ENCODE measurements around the gene NUP93.
"Not testable (repeated sequence)": the region's sequence is repeated elsewhere in the genome, so short reads cannot be mapped to it uniquely, and the experiment has no call there.

NUP93 gene

DNA sequence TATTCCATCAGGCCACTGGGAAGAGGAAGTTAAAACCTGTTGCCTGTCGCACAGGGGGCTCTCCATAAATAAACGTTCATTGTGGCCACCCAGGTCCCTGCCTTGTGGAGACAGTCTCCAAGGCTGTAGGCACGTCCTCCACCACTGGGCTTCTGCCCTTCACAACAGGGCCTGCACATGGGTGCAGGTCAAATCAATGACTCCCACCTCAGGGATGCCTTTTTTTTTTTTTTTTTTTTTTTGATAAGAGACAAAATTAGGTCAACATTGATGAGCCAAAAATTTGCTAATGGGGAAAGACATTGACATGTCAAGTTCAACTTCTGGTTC is 122.4 kb downstream of the NUP93 start:
- no peak for DNase-seq

DNA sequence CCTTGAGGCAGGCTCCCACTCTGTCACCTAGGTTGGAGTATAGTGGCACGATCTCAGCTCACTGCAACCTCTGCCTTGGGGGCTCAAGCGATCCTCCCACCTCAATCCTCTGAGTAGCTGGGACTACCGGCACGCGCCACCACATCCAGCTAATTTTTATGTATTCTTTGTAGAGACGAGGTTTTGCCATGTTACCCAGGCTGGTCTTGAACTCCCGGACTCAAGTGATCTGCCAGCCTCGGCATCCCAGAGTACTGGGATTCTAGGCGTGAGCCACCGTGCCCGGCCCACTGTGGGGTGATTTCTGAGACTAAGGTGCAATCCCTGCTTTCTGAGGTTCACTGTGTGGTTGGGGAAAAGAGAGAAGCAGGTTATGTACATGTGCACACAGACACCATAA is 123.0 kb downstream of the NUP93 start:
- DNase-seq, result no peak

GRCh38 chr16:56855201-56855600 is 125.3 kb downstream of the NUP93 start:
- DNase-seq, result no peak

GRCh38 chr16:56855946-56856345 is 126.0 kb downstream of the NUP93 start:
- DNase-seq, result no peak

GRCh38 chr16:56856876-56857447 is 127.0 kb downstream of the NUP93 start:
- no peak for DNase-seq

DNA sequence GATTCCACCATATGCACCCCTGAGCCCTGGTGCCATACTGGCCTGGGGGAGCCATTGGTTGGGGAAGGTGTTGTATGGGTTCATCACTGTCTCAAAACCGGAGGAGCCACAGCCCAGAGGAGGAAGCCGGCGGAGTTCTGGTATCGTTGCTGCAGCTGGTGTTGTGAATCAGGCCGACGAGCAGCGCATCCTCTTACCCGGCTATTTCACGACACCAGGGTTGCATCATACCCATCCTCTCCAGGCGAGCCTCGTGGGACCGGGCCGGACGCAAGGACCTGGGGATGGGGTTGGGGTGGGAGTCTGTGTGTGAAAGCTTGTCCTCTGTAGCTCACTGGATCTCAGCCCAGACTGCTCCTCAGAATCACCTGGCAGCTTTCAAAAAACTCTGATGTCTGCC is 128.4 kb downstream of the NUP93 start:
- DNase-seq, result no peak

DNA sequence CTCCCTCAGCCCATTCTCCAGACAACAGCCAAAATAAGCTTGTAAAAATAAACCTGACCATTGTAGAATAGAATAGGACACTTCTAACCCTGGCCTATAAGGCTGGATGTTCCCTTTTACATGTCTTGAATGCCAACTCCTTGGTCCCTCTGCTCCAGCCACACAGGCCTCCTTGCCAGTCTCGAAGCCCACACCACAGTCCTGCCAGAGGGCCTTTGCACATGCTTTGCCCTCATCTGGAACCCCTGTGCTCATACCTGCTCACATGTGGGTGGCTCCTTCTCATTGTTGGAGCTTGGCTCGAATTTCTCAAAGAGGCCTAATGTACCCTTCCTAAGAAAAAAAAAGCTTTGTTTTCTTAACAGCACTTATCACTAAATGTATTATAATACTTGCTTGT is 129.7 kb downstream of the NUP93 start:
- no peak for DNase-seq

- DNase-seq, result peak in 1 of 4 experiments; percentile 27
These were observed 130.5 kb downstream of the NUP93 start for GRCh38 chr16:56860226-56861020.

DNA sequence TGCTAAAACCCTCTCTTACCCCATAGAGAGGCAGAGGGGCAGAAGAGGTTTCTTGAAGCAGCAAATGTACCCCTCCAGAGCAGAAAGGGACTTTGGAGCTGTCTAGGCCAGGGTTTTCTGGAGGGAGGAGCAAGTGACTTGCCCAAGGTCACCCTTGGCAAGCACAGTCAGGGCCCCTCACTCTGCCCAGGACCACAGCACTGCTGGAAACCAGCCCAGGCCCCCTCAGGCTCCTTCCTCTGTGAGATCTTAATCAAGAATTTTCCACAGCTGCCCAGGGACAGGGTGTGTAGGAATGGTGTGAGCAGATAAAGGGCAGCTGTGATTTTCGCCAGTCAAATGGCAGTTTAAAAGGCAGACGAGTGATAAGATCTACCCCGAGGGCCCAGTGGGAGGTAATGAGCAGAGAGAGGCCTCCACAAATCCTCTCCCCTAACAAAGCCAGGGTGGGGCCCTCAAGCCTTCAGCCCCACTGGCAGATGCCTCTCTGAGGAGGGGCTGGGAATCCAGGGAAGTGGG is 131.2 kb downstream of the NUP93 start:
- no peak for DNase-seq

GRCh38 chr16:56861756-56862155 is 131.8 kb downstream of the NUP93 start:
- DNase-seq, result no peak

DNA sequence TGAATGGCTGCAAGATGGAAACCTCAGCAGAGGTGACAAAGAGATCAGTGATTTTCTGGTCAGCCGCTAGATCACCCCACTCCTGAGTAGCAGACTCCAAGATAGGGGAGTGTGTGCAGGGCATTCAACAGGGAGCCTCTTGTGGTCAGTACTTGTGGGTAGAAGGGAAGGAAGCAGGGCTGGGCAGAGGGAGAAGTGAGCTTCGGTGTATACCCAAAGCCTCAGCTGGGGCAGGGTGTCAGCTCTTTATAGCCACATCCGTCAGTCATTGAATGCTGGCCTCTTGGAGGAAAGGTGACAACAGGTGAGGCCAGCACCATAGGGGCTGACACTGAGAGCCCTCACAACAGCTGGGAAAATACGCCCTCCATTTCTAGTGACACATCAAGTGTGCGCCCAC is 132.8 kb downstream of the NUP93 start:
- DNase-seq, result no peak

DNA sequence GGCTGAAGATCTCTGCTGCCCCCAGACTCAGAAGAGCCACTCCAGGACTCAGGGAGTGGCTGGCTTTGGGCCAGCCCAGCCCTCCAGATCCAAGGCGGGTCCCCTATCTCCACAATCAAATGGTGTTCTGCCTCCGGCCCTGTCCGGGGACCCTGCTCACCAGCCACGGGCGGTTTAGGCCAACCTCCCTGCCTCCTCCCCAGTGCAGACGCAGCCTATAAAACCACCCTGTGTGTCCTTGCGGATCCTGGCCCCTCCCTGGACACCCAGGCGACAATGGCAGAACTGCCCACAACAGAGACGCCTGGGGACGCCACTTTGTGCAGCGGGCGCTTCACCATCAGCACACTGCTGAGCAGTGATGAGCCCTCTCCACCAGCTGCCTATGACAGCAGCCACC is 135.0 kb downstream of the NUP93 start, which contains the start of gene SLC12A3:
TSS of gene SLC12A3 (plus strand) at position 248 of the 400 bp plus-strand sequence. CDS start at position 277, 29 bp downstream.
- no peak for DNase-seq

GRCh38 chr16:56865394-56866062 is 135.6 kb downstream of the NUP93 start:
- no peak for DNase-seq

DNA sequence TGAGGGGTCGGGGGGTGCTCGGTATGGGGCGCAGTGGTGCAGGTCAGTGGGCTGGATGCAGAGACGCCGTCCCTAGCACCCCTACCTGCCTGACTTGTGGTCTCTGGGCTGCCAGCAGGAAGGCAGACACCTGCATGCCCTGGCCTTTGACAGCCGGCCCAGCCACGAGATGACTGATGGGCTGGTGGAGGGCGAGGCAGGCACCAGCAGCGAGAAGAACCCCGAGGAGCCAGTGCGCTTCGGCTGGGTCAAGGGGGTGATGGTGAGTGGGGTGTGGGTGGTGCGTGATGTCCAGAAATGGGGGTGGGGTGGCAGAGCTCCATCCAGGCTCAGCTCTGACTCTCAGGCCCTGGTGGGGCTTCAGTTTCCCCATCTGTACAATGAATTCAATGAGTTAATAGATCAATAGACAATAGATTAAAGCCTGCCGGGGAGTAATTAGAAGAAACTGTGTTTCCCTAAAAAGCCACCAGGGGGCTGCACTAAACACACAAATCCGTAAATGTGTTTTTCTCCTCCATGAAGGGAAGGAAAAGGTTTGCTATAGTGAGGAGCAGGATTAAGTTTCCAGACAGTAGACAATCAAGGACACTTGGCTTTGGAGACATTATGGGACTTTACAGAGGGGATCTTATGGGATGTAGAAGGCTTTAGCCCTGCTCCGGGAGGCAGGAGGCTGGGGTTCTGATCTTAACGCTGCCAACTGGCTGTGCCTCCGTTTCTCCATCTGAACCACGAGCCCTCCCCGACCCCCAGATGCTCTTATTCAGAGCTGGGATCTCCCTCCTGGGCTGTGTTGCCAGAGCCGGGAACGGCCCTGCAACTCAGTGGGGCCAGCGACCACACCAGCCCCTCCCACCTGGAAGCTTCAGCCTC is 137.3 kb downstream of the NUP93 start:
- DNase-seq, result peak in 3 of 4 experiments; percentile 10 to 25 (median 12)

GRCh38 chr16:56868175-56868574 is 138.2 kb downstream of the NUP93 start:
- no peak for DNase-seq

GRCh38 chr16:56868766-56869165 is 138.8 kb downstream of the NUP93 start:
- not testable (repeated sequence) for DNase-seq

- no peak for DNase-seq
These were observed 139.8 kb downstream of the NUP93 start for GRCh38 chr16:56869513-56870275.

GRCh38 chr16:56870276-56870888 is 140.5 kb downstream of the NUP93 start:
- DNase-seq, result no peak

DNA sequence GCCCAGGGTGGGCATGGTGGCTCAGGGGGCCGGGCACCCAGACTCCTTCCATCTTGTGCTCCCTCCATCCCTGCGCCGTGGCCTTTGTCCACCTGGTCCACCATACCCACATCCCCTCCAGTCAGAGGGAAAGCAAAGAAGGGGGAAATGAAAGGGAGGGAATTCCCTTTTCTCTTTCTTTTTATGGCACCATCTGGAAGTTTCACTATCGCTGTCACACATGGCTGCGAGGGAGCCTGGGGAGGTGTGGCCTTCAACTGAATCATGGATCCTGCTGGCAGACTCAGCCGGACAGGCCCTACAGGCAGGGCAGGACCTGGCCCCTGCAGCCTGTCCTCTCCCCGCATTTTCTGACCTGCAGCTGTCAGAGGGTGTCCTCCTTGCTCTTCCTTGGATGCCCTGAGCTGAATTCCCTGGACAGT is 141.3 kb downstream of the NUP93 start:
- no peak for DNase-seq

- DNase-seq, result no peak
These were observed 143.0 kb downstream of the NUP93 start for GRCh38 chr16:56872863-56873391.

GRCh38 chr16:56874800-56875199 is 144.9 kb downstream of the NUP93 start:
- DNase-seq, result no peak
